ENCODE results near the gene GFRA1.

The GFRA1 gene

GRCh38 chr10:116255886-116256751 is 16.9 kb downstream of the GFRA1 start:
- DNase-seq (ENCODE audit: low read depth): no peak
- no peak for TF ChIP-seq CTCF (IDR thresholded peaks at IDR 0.05; ENCODE audit: control insufficient read depth, insufficient read depth, low read depth, low read length, missing control alignments)
- H3K4me3 ChIP-seq (ENCODE audit: control insufficient read depth, low read depth, low read length): no peak overlapping the region

- no peak overlapping the region for H3K4me3 ChIP-seq (ENCODE audit: control insufficient read depth, low read depth, low read length)
- TF ChIP-seq CTCF (IDR thresholded peaks at IDR 0.05; ENCODE audit: control insufficient read depth, insufficient read depth, low read depth, low read length, missing control alignments): no peak
- no peak for DNase-seq (ENCODE audit: low read depth)
Observed at GRCh38 chr10:116254422-116255155, 18.4 kb downstream of the GFRA1 start.

- no peak for TF ChIP-seq CTCF (IDR thresholded peaks at IDR 0.05; ENCODE audit: control insufficient read depth, insufficient read depth, low read depth, low read length, missing control alignments)
- no peak overlapping the region for H3K4me3 ChIP-seq (ENCODE audit: control insufficient read depth, low read depth, low read length)
- DNase-seq (ENCODE audit: low read depth): no peak
Observed at GRCh38 chr10:116253716-116254115, 19.3 kb downstream of the GFRA1 start.

- no peak for DNase-seq (ENCODE audit: low read depth)
- TF ChIP-seq CTCF (IDR thresholded peaks at IDR 0.05; ENCODE audit: control insufficient read depth, insufficient read depth, low read depth, low read length, missing control alignments): no peak
Observed at GRCh38 chr10:116251602-116252395, 21.2 kb downstream of the GFRA1 start.

GRCh38 chr10:116247691-116248090 is 25.3 kb downstream of the GFRA1 start:
- H3K4me3 ChIP-seq (ENCODE audit: control insufficient read depth, low read depth, low read length): no peak overlapping the region
- no peak for TF ChIP-seq CTCF (IDR thresholded peaks at IDR 0.05; ENCODE audit: control insufficient read depth, insufficient read depth, low read depth, low read length, missing control alignments)
- DNase-seq (ENCODE audit: low read depth): no peak

More at GRCh38 chr10:116251602-116252395, 21.2 kb downstream of the GFRA1 start:
- no peak overlapping the region for H3K4me3 ChIP-seq (ENCODE audit: control insufficient read depth, low read depth, low read length)

GRCh38 chr10:116246263-116246662 is 26.7 kb downstream of the GFRA1 start:
- H3K4me3 ChIP-seq (ENCODE audit: control insufficient read depth, low read depth, low read length): no peak overlapping the region
- TF ChIP-seq CTCF (IDR thresholded peaks at IDR 0.05; ENCODE audit: control insufficient read depth, insufficient read depth, low read depth, low read length, missing control alignments): no peak
- no peak for DNase-seq (ENCODE audit: low read depth)
